ENCODE data around the gene LAGE3. TPM values are rescaled to one million over a fixed set of nuclear protein-coding genes. Genes with fewer than 3 reads are reported as not detected.
A peak's percentile ranks its signal among the peaks of the same experiment; 100 is the strongest.

The LAGE3 gene
- total and polyA plus RNA-seq, 8 donors, result 14.9 to 24.2 (median 19.5) TPM

- peaks cover 0 to 10% of the 10 kb centered on the region in 2 donors for H3K4me1 ChIP-seq
- intact Hi-C loops (cut with DNase I), result no loop called here
- ATAC-seq, result no peak
- H3K9me3 ChIP-seq, result no peaks in the 10 kb centered on the region
- peak overlapping the region; percentile 22 to 43 for H3K4me3 ChIP-seq
- no peak for TF ChIP-seq CTCF (IDR thresholded peaks at IDR 0.05)
- H3K27ac ChIP-seq, result peak overlapping the region in 1 of 2 donors; percentile 84
- DNase-seq, result no peak
- no peaks in the 10 kb centered on the region for H3K27me3 ChIP-seq
- H3K36me3 ChIP-seq, result peaks cover 0 to 3% of the 10 kb centered on the region in 2 donors
Observed at GRCh38 chrX:154477891-154478477, 1.1 kb downstream of the LAGE3 start.

GRCh38 chrX:154476821-154477220 is 2.3 kb downstream of the LAGE3 start:
- Histone ChIP-seq H3K27me3 (no peaks in the 10 kb centered on the region), H3K4me1 (peaks cover 0 to 10% of the 10 kb centered on the region in 2 donors), H3K4me3 (no peak overlapping the region), H3K36me3 (peaks cover 0 to 6% of the 10 kb centered on the region in 2 donors), H3K27ac (no peak overlapping the region), H3K9me3 (no peaks in the 10 kb centered on the region)
- no peak for ATAC-seq
- TF ChIP-seq CTCF (IDR thresholded peaks at IDR 0.05), result no peak
- intact Hi-C loops (cut with DNase I), result no loop called here
- DNase-seq, result no peak

GRCh38 chrX:154473683-154474082 is 5.4 kb downstream of the LAGE3 start:
- no peak for TF ChIP-seq CTCF (IDR thresholded peaks at IDR 0.05)
- ATAC-seq, result no peak
- Histone ChIP-seq H3K27ac (no peak overlapping the region), H3K4me3 (no peak overlapping the region), H3K4me1 (peaks cover 0 to 5% of the 10 kb centered on the region in 2 donors), H3K27me3 (no peaks in the 10 kb centered on the region), H3K36me3 (peaks cover 0 to 37% of the 10 kb centered on the region in 2 donors), H3K9me3 (no peaks in the 10 kb centered on the region)
- DNase-seq, result no peak
- intact Hi-C loops (cut with DNase I), result no loop called here

GRCh38 chrX:154472685-154473632 is 6.1 kb downstream of the LAGE3 start:
- H3K36me3 ChIP-seq, result peaks cover 0 to 45% of the 10 kb centered on the region in 2 donors
- no peak for TF ChIP-seq CTCF (IDR thresholded peaks at IDR 0.05)
- H3K9me3 ChIP-seq, result no peaks in the 10 kb centered on the region
- no peaks in the 10 kb centered on the region for H3K27me3 ChIP-seq
- no peak for ATAC-seq
- H3K4me3 ChIP-seq, result no peak overlapping the region
- DNase-seq, result no peak
- H3K4me1 ChIP-seq, result peaks cover 0 to 2% of the 10 kb centered on the region in 2 donors
- H3K27ac ChIP-seq, result no peak overlapping the region
- intact Hi-C loops (cut with DNase I), result no loop called here
